IMR-90 (cell line): ENCODE results near the gene SHC2. TPM values are rescaled to one million over a fixed set of nuclear protein-coding genes. Genes with fewer than 3 reads are reported as not detected.

ENCODE experiments used
- ATAC-seq: fragments of 200-7000 bp; cut with Tn5 transposase; 2 replicates; pipeline ENCODE4 v1.9.1; 2020; ENCODE audit warnings: low read depth, mild to moderate bottlenecking, moderate library complexity
- BruUV-seq: library from RNA; stranded (reverse); fragments of 400-500 nt; replicated peaks from 2 replicates; lab custom pipeline; 2021; lab: Mats Ljungman, UMichigan
- CTCF ChIA-PET: fragments of 300-600 bp; formaldehyde crosslinking; extraction: SDS; loops from one replicate; lab custom pipeline; 2021; ENCODE audit warnings: antibody characterized with exemption; lab: Yijun Ruan, JAX
- POLR2A ChIA-PET: fragments of 300-600 bp; sonication (Branson Sonifier 250); formaldehyde crosslinking; loops from one replicate; lab custom pipeline; 2022; ENCODE audit warnings: antibody characterized with exemption; ENCODE audit not compliant: unreplicated experiment; lab: Charles Lee
- DNase-seq: peaks from one replicate; pipeline ENCODE4 v3.0.0; 2013
- H2AFZ ChIP-seq: replicated peaks from 2 replicates; pipeline ENCODE3; 2013; ENCODE audit warnings: low read length, mild to moderate bottlenecking; ENCODE audit not compliant: poor library complexity
- H2AK5ac ChIP-seq: 2 replicates; pipeline ENCODE4 v1.6.1; 2013; ENCODE audit warnings: low read depth, low read length, inconsistent platforms
- H2AK9ac ChIP-seq: replicated peaks from 2 replicates; pipeline ENCODE3; 2013; ENCODE audit warnings: mild to moderate bottlenecking, low read depth, low read length, moderate library complexity; ENCODE audit not compliant: poor library complexity
- H2BK120ac ChIP-seq: 2 replicates; pipeline ENCODE4 v1.6.1; 2013; ENCODE audit warnings: low read depth, low read length, inconsistent platforms
- H2BK15ac ChIP-seq: 3 replicates; pipeline ENCODE4 v1.6.1; 2013; ENCODE audit warnings: low read depth, low read length, inconsistent platforms
- H2BK20ac ChIP-seq: 2 replicates; pipeline ENCODE4 v1.6.1; 2013; ENCODE audit warnings: low read depth, mild to moderate bottlenecking, inconsistent platforms, low read length, moderate library complexity
- H2BK5ac ChIP-seq: 2 replicates; pipeline ENCODE4 v1.6.1; 2013; ENCODE audit warnings: mild to moderate bottlenecking, low read depth, low read length, inconsistent platforms; ENCODE audit not compliant: poor library complexity, severe bottlenecking
- H3K14ac ChIP-seq: replicated peaks from 2 replicates; pipeline ENCODE4 v1.6.1; 2013; ENCODE audit warnings: low read depth, low read length, inconsistent platforms
- H3K18ac ChIP-seq: 2 replicates; pipeline ENCODE4 v1.6.1; 2013; ENCODE audit warnings: low read depth, low read length, control low read depth
- H3K23ac ChIP-seq: 2 replicates; pipeline ENCODE4 v1.6.1; 2013; ENCODE audit warnings: low read depth, low read length, inconsistent platforms
- H3K27ac ChIP-seq: 2 replicates; pipeline ENCODE4 v1.5.1; 2013; ENCODE audit warnings: mild to moderate bottlenecking, control low read depth, low read length; ENCODE audit not compliant: insufficient read depth
- H3K27me3 ChIP-seq: 2 replicates; pipeline ENCODE4 v1.6.1; 2013; ENCODE audit warnings: low read length; ENCODE audit not compliant: control insufficient read depth, insufficient read depth
- H3K36me3 ChIP-seq: 2 replicates; pipeline ENCODE4 v1.6.1; 2013; ENCODE audit warnings: low read length, mixed read lengths; ENCODE audit not compliant: control insufficient read depth, insufficient read depth
- H3K4ac ChIP-seq: 2 replicates; pipeline ENCODE4 v1.6.1; 2013; ENCODE audit warnings: low read depth, low read length, inconsistent platforms
- H3K4me1 ChIP-seq: 2 replicates; pipeline ENCODE4 v1.6.1; 2013; ENCODE audit warnings: low read length, mixed read lengths; ENCODE audit not compliant: control insufficient read depth, insufficient read depth
- H3K4me2 ChIP-seq: 2 replicates; pipeline ENCODE4 v1.6.1; 2013; ENCODE audit warnings: low read depth, mild to moderate bottlenecking, control low read depth, low read length, moderate library complexity
- H3K4me3 ChIP-seq: 2 replicates; pipeline ENCODE4 v1.5.1; 2013; ENCODE audit warnings: low read depth, mild to moderate bottlenecking, control low read depth, low read length, moderate library complexity; ENCODE audit not compliant: insufficient read depth
- H3K56ac ChIP-seq: 2 replicates; pipeline ENCODE4 v1.6.1; 2013; ENCODE audit warnings: low read length, inconsistent platforms; ENCODE audit not compliant: insufficient read depth; ENCODE audit errors: extremely low read depth
- H3K79me1 ChIP-seq, 2 experiments: 2 replicates each; pipeline ENCODE4 v1.6.1; 2013; ENCODE audit warnings: low read length in 2 of 2, inconsistent platforms in 1 of 2, low read depth in 1 of 2
- H3K9ac ChIP-seq: 2 replicates; pipeline ENCODE4 v1.6.1; 2013; ENCODE audit warnings: low read depth, low read length, control low read depth
- H3K9me1 ChIP-seq: 2 replicates; pipeline ENCODE4 v1.6.1; 2013; ENCODE audit warnings: low read length, inconsistent platforms; ENCODE audit not compliant: insufficient read depth
- H3K9me3 ChIP-seq: 2 replicates; pipeline ENCODE4 v1.6.1; 2013; ENCODE audit warnings: low read length; ENCODE audit not compliant: control insufficient read depth, insufficient read depth
- H4K20me1 ChIP-seq: 2 replicates; pipeline ENCODE4 v1.6.1; 2013; ENCODE audit warnings: low read length, inconsistent platforms; ENCODE audit not compliant: insufficient read depth
- H4K5ac ChIP-seq: 2 replicates; pipeline ENCODE4 v1.6.1; 2013; ENCODE audit warnings: mild to moderate bottlenecking, low read depth, low read length, control low read depth
- H4K8ac ChIP-seq, 2 experiments: 2 replicates each; pipeline ENCODE4 v1.6.1; 2013; ENCODE audit warnings: low read depth in 2 of 2, low read length in 2 of 2, control low read depth in 1 of 2, inconsistent platforms in 1 of 2
- H4K91ac ChIP-seq: 2 replicates; pipeline ENCODE4 v1.6.1; 2013; ENCODE audit warnings: low read depth, low read length, inconsistent platforms; ENCODE audit not compliant: insufficient read depth
- CEBPB ChIP-seq: IDR thresholded peaks from 2 replicates; pipeline ENCODE4 v1.6.1; 2012; ENCODE audit warnings: low read depth, low read length, improper control_type of control experiment
- CTCF ChIP-seq: conservative IDR thresholded peaks from 2 replicates; pipeline ENCODE4 v1.5.1; 2012; ENCODE audit warnings: mild to moderate bottlenecking, low read depth, low read length, improper control_type of control experiment
- FOS ChIP-seq: fragments of 150-350 bp; IDR thresholded peaks from 2 replicates; pipeline ENCODE4 v1.6.1; 2016; ENCODE audit warnings: low read depth, low read length
- MAZ ChIP-seq: IDR thresholded peaks from 2 replicates; pipeline ENCODE4 v1.6.1; 2012; ENCODE audit warnings: low read depth, mild to moderate bottlenecking, low read length, improper control_type of control experiment, moderate library complexity, borderline replicate concordance
- POLR2A ChIP-seq: IDR thresholded peaks from 2 replicates; pipeline ENCODE4 v1.6.1; 2012; ENCODE audit warnings: mild to moderate bottlenecking, low read depth, low read length
- RCOR1 ChIP-seq: IDR thresholded peaks from 2 replicates; pipeline ENCODE4 v1.6.1; 2012; ENCODE audit warnings: mild to moderate bottlenecking, low read length, improper control_type of control experiment; ENCODE audit not compliant: insufficient replicate concordance
- RFX5 ChIP-seq: IDR thresholded peaks from 2 replicates; pipeline ENCODE4 v1.8.0; 2012; ENCODE audit warnings: low read depth, mild to moderate bottlenecking, low read length, moderate library complexity
- USF2 ChIP-seq: fragments of 150-350 bp; IDR thresholded peaks from 2 replicates; pipeline ENCODE4 v1.6.1; 2017; ENCODE audit warnings: mild to moderate bottlenecking, antibody characterized with exemption, low read length, low read depth
- WGBS, 2 experiments: methylation state at CpG; one replicate each; pipeline versions ENCODE4 v1.1.5 to v1.1.7; 2013; ENCODE audit warnings: missing lambda C conversion rate in 2 of 2; ENCODE audit not compliant: insufficient read length in 1 of 2; ENCODE audit errors: extremely low coverage in 2 of 2; 5-methylcytosine and 5-hydroxymethylcytosine counted together
- dilution Hi-C: fragments of 300-500 bp; cut with HindIII; formaldehyde crosslinking; loops from one replicate; pipeline ENCODE4 v1.14.3; 2018; ENCODE audit warnings: low sequenced_read_pairs; ENCODE audit not compliant: unreplicated experiment
- in situ Hi-C: fragments of 300-500 bp; cut with MboI; formaldehyde crosslinking; loops from 3 replicates; pipeline ENCODE4 v1.14.3; 2019; ENCODE audit warnings: low sequenced_read_pairs, inconsistent platforms, mixed read lengths
- intact Hi-C: fragments of 100-400 bp; cut with micrococcal nuclease; formaldehyde crosslinking; loops from 2 replicates; pipeline ENCODE4 v1.10.0; 2022
- polyA plus RNA-seq, 3 experiments: library from polyadenylated mRNA; depleted of rRNA; stranded (reverse); fragments of >200 nt; gene quantifications; 2 replicates each; pipeline ENCODE4 v1.2.3, GENCODE V29; 2012; ENCODE audit warnings: low replicate concordance in 1 of 3
- total RNA-seq: library from RNA; depleted of rRNA; stranded (reverse); fragments of >200 nt; gene quantifications from 2 replicates; pipeline ENCODE4 v1.2.3, GENCODE V29; 2012

SHC2 gene
- total and polyA plus RNA-seq, 2 of the 4 experiments (the other 2 are of a cell fraction): 0.68 TPM; not detected in 1

GRCh38 chr19:403221-404027 lies 57.4 kb downstream of the SHC2 start:
- H3K4me2 ChIP-seq: no peak overlapping the region
- no peak overlapping the region for H4K5ac ChIP-seq
- H3K23ac ChIP-seq: no peak overlapping the region
- H4K8ac ChIP-seq: no peak overlapping the region
- POLR2A ChIA-PET: interaction anchor here (0.5 kb wide), 1 partner anchor 18 kb away, joined by 4 read pairs; no protein-coding TSS in a partner anchor
- no peaks in the 10 kb centered on the region for H3K36me3 ChIP-seq
- H3K27ac ChIP-seq: no peak overlapping the region
- H2BK20ac ChIP-seq: no peak overlapping the region
- H2BK15ac ChIP-seq: no peak overlapping the region
- TF ChIP-seq POLR2A: no peak
- no peak for TF ChIP-seq RFX5
- no peak for TF ChIP-seq MAZ
- no peak for TF ChIP-seq CTCF
- no peak for TF ChIP-seq USF2
- TF ChIP-seq CEBPB: no peak
- no peak for TF ChIP-seq RCOR1
- no peak for TF ChIP-seq FOS
- H2AK5ac ChIP-seq: no peak overlapping the region
- no peak overlapping the region for H2BK120ac ChIP-seq
- no peak overlapping the region for H2BK5ac ChIP-seq
- intact Hi-C loops (no loop called here), dilution Hi-C loops (no loop called here), in situ Hi-C loops (no loop called here)
- no peak overlapping the region for H4K91ac ChIP-seq
- no peak overlapping the region for H3K4me3 ChIP-seq
- H2AK9ac ChIP-seq: no peak overlapping the region
- no peak overlapping the region for H3K14ac ChIP-seq
- no peak overlapping the region for H3K18ac ChIP-seq
- DNase-seq (no peak), ATAC-seq (no peak)
- no TSS peak for BruUV-seq
- CTCF ChIA-PET: no interaction called here
- H3K9ac ChIP-seq: no peak overlapping the region
- peaks cover 5% of the 10 kb centered on the region; the same call in 1 of the 2 replicates for H4K20me1 ChIP-seq
- no peak overlapping the region for H3K56ac ChIP-seq
- 79% methylated on average over 20 of the region's 38 CpGs; no CpG with 5 or more reads in 1 of the 2 experiments for WGBS, 2 experiments
- H3K4me1 ChIP-seq: no peaks in the 10 kb centered on the region
- H2AFZ ChIP-seq: no peak overlapping the region
- H3K27me3 ChIP-seq: peaks cover 15% of the 10 kb centered on the region
- no peaks in the 10 kb centered on the region for H3K79me1 ChIP-seq
- H3K9me1 ChIP-seq: no peaks in the 10 kb centered on the region
- no peaks in the 10 kb centered on the region for H3K9me3 ChIP-seq
- no peak overlapping the region for H3K4ac ChIP-seq
